ENCODE measurements around the gene GLCE. TPM values are rescaled to one million over a fixed set of nuclear protein-coding genes. Genes with fewer than 3 reads are reported as not detected.

Gene GLCE
- total RNA-seq, 1 experiment from 2014 or later: 12.5 TPM

DNA sequence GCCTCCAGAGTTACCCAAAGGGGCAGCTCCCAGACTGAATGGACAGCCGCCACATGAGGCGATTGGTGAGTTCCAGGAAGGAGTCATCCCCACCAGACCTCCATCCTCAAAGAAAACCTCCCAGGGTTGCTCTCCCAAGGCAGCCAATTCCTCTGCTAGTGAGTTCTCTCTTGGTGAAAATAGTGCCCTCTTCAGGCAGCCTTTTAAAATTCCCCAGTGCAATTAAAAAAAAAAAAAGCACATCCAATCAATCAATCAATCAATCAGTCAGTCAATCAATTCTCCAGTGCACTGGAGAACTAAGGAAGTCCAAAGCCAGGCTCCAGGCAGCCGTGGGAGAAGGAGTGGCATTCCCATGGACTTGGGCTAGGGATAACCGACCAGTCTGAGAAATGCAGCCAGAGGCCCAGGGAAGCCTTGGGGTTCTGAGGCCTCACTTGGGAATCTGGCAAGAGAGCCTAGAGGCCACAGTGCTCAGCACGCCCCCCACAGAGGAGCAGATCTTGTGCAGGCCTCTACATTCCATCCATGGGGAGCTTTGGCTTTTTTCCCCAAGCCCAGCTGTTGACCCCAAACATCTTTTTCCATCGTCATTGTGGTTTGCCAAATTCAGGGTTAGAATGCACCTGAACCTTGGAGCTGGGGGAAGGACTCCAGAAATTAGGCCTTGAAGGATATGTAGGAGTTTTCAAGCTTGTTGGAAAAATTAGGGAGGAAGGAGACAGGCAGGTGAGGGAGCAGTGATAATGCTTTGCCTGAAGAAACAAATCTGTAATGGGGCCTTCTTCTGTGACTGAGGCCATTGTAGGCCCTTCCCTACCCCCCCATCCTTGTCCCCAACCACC, 143.1 kb downstream of the GLCE start:
- ChIA-PET POLR2A (no interaction called here), CTCF (interaction anchor here (1.2 to 2.0 kb wide), 6 partner anchors 9 to 272 kb away, joined by 3 to 7 read pairs (median 4); no protein-coding TSS in a partner anchor)
- DNase-seq (ENCODE audit: low spot score) (no peak), ATAC-seq (no peak)
- Mint-ChIP-seq H3K27me3 (ENCODE audit: low read depth) (peaks cover 21% of the 10 kb centered on the region), H3K36me3 (peaks cover 14% of the 10 kb centered on the region), H3K9me3 (peaks cover 8% of the 10 kb centered on the region), H3K27ac (no peak overlapping the region), H3K4me1 (peaks cover 21% of the 10 kb centered on the region), H3K4me3 (no peak overlapping the region)
- TF ChIP-seq, protein P1, sequence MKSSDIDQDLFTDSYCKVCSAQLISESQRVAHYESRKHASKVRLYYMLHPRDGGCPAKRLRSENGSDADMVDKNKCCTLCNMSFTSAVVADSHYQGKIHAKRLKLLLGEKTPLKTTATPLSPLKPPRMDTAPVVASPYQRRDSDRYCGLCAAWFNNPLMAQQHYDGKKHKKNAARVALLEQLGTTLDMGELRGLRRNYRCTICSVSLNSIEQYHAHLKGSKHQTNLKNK (CRISPR knock-in tag; IDR thresholded peaks at IDR 0.05): no peak
- TF ChIP-seq, protein P2, sequence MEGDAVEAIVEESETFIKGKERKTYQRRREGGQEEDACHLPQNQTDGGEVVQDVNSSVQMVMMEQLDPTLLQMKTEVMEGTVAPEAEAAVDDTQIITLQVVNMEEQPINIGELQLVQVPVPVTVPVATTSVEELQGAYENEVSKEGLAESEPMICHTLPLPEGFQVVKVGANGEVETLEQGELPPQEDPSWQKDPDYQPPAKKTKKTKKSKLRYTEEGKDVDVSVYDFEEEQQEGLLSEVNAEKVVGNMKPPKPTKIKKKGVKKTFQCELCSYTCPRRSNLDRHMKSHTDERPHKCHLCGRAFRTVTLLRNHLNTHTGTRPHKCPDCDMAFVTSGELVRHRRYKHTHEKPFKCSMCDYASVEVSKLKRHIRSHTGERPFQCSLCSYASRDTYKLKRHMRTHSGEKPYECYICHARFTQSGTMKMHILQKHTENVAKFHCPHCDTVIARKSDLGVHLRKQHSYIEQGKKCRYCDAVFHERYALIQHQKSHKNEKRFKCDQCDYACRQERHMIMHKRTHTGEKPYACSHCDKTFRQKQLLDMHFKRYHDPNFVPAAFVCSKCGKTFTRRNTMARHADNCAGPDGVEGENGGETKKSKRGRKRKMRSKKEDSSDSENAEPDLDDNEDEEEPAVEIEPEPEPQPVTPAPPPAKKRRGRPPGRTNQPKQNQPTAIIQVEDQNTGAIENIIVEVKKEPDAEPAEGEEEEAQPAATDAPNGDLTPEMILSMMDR (IDR thresholded peaks at IDR 0.05): peak; percentile 29; the same call in 1 of the 2 replicates

DNA sequence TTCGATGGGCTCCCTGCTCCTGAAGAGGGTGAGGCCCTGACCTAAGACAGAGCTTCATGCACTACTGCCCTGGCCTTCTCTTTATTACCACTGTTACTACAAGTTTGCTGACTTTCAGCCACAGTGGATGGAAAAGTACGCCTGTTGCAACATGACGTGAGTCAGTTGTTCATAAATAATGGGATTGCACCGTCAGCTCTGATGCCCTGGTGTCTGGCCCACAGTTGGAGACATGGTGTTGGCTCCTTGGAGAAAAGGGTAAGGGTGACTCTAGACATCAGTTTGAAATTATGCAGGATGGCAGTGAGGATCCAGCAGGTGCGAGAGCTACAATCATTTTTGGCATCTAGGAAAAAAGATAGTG, 143.7 kb downstream of the GLCE start:
- Mint-ChIP-seq H3K36me3 (peaks cover 14% of the 10 kb centered on the region), H3K9me3 (peaks cover 8% of the 10 kb centered on the region), H3K4me1 (peaks cover 21% of the 10 kb centered on the region), H3K4me3 (no peak overlapping the region), H3K27ac (no peak overlapping the region; the same call in 1 of the 2 replicates), H3K27me3 (ENCODE audit: low read depth) (peaks cover 20% of the 10 kb centered on the region)
- ATAC-seq: no peak
- ChIA-PET POLR2A (no interaction called here), CTCF (interaction anchor here (1.2 to 2.0 kb wide), 5 partner anchors 9 to 273 kb away, joined by 3 to 7 read pairs (median 4); no protein-coding TSS in a partner anchor)
- no peak for DNase-seq (ENCODE audit: low spot score)
- TF ChIP-seq, protein P3, sequence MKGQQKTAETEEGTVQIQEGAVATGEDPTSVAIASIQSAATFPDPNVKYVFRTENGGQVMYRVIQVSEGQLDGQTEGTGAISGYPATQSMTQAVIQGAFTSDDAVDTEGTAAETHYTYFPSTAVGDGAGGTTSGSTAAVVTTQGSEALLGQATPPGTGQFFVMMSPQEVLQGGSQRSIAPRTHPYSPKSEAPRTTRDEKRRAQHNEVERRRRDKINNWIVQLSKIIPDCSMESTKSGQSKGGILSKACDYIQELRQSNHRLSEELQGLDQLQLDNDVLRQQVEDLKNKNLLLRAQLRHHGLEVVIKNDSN (CRISPR knock-in tag; IDR thresholded peaks at IDR 0.05): no peak
- TF ChIP-seq, protein P4, sequence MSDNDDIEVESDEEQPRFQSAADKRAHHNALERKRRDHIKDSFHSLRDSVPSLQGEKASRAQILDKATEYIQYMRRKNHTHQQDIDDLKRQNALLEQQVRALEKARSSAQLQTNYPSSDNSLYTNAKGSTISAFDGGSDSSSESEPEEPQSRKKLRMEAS (CRISPR knock-in tag; IDR thresholded peaks at IDR 0.05): no peak
- TF ChIP-seq HMGA2 (CRISPR knock-in tag; IDR thresholded peaks at IDR 0.05) (no peak), ZNF263 (CRISPR knock-in tag; IDR thresholded peaks at IDR 0.05; ENCODE audit: low read depth) (no peak), CREM (CRISPR knock-in tag; IDR thresholded peaks at IDR 0.05) (no peak), SMAD4 (CRISPR knock-in tag; IDR thresholded peaks at IDR 0.05) (no peak), TP53 (CRISPR knock-in tag; IDR thresholded peaks at IDR 0.05) (no peak)
- TF ChIP-seq, protein P5, sequence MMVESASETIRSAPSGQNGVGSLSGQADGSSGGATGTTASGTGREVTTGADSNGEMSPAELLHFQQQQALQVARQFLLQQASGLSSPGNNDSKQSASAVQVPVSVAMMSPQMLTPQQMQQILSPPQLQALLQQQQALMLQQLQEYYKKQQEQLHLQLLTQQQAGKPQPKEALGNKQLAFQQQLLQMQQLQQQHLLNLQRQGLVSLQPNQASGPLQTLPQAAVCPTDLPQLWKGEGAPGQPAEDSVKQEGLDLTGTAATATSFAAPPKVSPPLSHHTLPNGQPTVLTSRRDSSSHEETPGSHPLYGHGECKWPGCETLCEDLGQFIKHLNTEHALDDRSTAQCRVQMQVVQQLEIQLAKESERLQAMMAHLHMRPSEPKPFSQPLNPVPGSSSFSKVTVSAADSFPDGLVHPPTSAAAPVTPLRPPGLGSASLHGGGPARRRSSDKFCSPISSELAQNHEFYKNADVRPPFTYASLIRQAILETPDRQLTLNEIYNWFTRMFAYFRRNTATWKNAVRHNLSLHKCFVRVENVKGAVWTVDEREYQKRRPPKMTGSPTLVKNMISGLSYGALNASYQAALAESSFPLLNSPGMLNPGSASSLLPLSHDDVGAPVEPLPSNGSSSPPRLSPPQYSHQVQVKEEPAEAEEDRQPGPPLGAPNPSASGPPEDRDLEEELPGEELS (CRISPR knock-in tag; IDR thresholded peaks at IDR 0.05): no peak
- TF ChIP-seq, protein P6, sequence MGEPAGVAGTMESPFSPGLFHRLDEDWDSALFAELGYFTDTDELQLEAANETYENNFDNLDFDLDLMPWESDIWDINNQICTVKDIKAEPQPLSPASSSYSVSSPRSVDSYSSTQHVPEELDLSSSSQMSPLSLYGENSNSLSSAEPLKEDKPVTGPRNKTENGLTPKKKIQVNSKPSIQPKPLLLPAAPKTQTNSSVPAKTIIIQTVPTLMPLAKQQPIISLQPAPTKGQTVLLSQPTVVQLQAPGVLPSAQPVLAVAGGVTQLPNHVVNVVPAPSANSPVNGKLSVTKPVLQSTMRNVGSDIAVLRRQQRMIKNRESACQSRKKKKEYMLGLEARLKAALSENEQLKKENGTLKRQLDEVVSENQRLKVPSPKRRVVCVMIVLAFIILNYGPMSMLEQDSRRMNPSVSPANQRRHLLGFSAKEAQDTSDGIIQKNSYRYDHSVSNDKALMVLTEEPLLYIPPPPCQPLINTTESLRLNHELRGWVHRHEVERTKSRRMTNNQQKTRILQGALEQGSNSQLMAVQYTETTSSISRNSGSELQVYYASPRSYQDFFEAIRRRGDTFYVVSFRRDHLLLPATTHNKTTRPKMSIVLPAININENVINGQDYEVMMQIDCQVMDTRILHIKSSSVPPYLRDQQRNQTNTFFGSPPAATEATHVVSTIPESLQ (CRISPR knock-in tag; IDR thresholded peaks at IDR 0.05): no peak
- TF ChIP-seq, protein P7, sequence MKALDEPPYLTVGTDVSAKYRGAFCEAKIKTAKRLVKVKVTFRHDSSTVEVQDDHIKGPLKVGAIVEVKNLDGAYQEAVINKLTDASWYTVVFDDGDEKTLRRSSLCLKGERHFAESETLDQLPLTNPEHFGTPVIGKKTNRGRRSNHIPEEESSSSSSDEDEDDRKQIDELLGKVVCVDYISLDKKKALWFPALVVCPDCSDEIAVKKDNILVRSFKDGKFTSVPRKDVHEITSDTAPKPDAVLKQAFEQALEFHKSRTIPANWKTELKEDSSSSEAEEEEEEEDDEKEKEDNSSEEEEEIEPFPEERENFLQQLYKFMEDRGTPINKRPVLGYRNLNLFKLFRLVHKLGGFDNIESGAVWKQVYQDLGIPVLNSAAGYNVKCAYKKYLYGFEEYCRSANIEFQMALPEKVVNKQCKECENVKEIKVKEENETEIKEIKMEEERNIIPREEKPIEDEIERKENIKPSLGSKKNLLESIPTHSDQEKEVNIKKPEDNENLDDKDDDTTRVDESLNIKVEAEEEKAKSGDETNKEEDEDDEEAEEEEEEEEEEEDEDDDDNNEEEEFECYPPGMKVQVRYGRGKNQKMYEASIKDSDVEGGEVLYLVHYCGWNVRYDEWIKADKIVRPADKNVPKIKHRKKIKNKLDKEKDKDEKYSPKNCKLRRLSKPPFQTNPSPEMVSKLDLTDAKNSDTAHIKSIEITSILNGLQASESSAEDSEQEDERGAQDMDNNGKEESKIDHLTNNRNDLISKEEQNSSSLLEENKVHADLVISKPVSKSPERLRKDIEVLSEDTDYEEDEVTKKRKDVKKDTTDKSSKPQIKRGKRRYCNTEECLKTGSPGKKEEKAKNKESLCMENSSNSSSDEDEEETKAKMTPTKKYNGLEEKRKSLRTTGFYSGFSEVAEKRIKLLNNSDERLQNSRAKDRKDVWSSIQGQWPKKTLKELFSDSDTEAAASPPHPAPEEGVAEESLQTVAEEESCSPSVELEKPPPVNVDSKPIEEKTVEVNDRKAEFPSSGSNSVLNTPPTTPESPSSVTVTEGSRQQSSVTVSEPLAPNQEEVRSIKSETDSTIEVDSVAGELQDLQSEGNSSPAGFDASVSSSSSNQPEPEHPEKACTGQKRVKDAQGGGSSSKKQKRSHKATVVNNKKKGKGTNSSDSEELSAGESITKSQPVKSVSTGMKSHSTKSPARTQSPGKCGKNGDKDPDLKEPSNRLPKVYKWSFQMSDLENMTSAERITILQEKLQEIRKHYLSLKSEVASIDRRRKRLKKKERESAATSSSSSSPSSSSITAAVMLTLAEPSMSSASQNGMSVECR (CRISPR knock-in tag; IDR thresholded peaks at IDR 0.05; ENCODE audit: borderline replicate concordance): no peak
- TF ChIP-seq, protein P8, sequence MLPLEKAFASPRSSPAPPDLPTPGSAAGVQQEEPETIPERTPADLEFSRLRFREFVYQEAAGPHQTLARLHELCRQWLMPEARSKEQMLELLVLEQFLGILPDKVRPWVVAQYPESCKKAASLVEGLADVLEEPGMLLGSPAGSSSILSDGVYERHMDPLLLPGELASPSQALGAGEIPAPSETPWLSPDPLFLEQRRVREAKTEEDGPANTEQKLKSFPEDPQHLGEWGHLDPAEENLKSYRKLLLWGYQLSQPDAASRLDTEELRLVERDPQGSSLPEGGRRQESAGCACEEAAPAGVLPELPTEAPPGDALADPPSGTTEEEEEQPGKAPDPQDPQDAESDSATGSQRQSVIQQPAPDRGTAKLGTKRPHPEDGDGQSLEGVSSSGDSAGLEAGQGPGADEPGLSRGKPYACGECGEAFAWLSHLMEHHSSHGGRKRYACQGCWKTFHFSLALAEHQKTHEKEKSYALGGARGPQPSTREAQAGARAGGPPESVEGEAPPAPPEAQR (CRISPR knock-in tag; IDR thresholded peaks at IDR 0.05): no peak
- TF ChIP-seq, protein P9, sequence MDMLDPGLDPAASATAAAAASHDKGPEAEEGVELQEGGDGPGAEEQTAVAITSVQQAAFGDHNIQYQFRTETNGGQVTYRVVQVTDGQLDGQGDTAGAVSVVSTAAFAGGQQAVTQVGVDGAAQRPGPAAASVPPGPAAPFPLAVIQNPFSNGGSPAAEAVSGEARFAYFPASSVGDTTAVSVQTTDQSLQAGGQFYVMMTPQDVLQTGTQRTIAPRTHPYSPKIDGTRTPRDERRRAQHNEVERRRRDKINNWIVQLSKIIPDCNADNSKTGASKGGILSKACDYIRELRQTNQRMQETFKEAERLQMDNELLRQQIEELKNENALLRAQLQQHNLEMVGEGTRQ (CRISPR knock-in tag; IDR thresholded peaks at IDR 0.05): no peak
- TF ChIP-seq, protein P10, sequence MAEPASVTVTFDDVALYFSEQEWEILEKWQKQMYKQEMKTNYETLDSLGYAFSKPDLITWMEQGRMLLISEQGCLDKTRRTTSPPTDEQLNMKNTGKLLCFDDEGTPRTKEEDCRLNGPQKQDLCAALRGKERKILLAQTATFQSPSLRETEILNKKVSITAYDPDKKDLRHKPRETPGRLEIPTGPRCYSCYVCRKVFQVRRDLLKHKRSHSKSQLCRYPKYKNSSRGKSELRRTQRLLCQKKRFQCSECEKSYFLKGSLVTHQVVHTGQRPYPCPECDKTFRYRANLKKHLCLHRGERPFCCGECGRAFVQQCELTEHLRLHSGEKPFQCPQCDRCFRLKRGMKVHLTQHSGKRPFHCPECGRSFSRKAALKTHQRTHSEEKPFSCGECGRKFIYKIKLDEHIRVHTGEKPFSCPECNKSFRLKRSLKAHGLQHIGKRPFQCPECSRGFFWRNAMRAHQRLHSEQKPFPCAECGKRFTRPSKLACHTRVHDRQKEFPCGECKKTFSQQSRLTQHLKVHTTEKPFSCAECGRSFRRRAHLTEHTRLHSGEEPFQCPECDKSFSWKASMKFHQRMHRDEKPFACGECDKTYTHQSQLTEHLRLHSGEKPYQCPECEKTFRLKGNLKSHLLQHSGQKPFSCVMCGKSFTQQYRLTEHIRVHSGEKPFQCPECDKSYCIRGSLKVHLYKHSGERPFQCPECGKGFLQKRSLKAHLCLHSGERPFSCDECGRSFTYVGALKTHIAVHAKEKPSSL (CRISPR knock-in tag; conservative IDR thresholded peaks at IDR 0.05): no peak

Data from WTC11 (cell line).